Measurements from ENCODE around the gene MICAL2. TPM values are rescaled to one million over a fixed set of nuclear protein-coding genes. Genes with fewer than 3 reads are reported as not detected.

MICAL2 gene
- total RNA-seq, 2 donors from 2014 or later: 1.5 to 1.9 TPM

DNA sequence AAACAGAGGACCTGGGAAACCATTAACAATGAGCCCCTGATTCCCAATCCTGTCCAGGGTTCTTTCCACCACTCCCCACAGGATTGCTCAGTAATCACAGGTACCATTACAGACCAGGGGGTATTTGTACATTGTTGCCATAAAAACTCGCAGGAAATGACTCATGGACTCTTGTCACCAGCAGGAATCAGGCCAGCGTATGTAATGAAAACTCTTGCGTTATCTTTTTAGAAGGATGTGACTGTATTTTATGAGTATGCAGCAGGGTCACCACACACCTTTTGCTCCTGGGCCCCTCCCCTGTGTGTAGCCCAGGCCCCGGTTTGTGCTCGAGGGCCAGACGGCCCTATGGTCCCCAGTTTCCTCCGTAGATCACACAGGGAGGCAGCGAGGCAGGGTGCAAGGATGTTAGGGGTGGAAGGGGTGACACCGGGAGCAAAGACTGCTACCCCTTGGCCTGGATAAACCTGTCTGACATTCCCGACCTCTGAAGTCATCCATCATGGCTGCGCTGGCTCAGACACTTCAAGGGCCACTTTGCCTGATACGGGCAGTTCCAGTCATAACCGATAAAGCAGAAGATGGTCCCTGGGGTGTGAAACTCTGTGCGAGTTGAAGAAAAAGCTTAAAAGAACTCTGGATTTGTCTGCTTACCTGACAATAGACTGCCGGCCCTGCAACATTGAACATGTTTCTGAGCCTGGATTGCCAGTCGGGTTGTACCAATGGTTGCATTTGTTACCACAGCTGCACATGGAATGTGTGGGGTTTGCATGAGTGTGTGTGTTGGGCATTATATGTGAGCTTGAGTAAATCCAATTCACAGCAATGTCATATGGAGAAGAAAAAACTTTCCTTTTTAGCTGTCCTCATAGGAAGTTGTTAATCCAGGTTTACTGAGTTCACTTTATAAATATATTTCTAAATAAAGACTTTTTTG is 56.9 kb downstream of the MICAL2 start:
- DNase-seq: peak; percentile 53
- Mint-ChIP-seq H3K36me3 (ENCODE audit: low read depth) (no peaks in the 10 kb centered on the region), H3K9me3 (no peaks in the 10 kb centered on the region), H3K27ac (peak overlapping the region; percentile 75), H3K4me1 (no peaks in the 10 kb centered on the region), H3K4me3 (no peak overlapping the region), H3K27me3 (ENCODE audit: insufficient read depth) (no peaks in the 10 kb centered on the region)
- Histone ChIP-seq H3K9me3 (ENCODE audit: control insufficient read depth, low read length) (no peaks in the 10 kb centered on the region), H3K4me3 (ENCODE audit: low read length) (no peak overlapping the region), H3K9ac (ENCODE audit: extremely low read depth, low read length, poor library complexity, severe bottlenecking) (no peak overlapping the region), H3K4me1 (ENCODE audit: control insufficient read depth, insufficient read depth, low read length) (peaks cover 3% of the 10 kb centered on the region), H3K27me3 (ENCODE audit: control insufficient read depth, insufficient read depth, low read length, poor library complexity, severe bottlenecking) (no peaks in the 10 kb centered on the region), H3K36me3 (ENCODE audit: control insufficient read depth, insufficient read depth, low read length) (no peaks in the 10 kb centered on the region), H3K27ac (ENCODE audit: low read depth, low read length) (no peak overlapping the region)
- WGBS, 2 experiments (ENCODE audit: insufficient coverage in 1 of 2, insufficient read length in 1 of 2): 85 to 94% methylated on average over 8 to 16 of the region's 16 CpGs
- TF ChIP-seq, protein P1, sequence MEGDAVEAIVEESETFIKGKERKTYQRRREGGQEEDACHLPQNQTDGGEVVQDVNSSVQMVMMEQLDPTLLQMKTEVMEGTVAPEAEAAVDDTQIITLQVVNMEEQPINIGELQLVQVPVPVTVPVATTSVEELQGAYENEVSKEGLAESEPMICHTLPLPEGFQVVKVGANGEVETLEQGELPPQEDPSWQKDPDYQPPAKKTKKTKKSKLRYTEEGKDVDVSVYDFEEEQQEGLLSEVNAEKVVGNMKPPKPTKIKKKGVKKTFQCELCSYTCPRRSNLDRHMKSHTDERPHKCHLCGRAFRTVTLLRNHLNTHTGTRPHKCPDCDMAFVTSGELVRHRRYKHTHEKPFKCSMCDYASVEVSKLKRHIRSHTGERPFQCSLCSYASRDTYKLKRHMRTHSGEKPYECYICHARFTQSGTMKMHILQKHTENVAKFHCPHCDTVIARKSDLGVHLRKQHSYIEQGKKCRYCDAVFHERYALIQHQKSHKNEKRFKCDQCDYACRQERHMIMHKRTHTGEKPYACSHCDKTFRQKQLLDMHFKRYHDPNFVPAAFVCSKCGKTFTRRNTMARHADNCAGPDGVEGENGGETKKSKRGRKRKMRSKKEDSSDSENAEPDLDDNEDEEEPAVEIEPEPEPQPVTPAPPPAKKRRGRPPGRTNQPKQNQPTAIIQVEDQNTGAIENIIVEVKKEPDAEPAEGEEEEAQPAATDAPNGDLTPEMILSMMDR (conservative IDR thresholded peaks at IDR 0.05): no peak

DNA sequence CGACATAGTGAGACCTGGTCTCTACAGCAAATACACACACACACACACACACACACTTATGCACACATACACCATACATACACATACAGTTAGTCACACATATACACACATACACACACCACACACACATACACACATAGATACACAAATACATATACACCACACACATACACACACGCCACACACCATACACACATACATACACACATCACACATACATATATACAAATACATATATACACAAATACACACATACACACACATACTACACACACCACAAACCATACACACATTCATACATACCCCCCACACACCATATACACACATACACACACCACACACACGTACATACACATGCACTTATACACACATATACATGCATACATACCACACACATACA is 57.7 kb downstream of the MICAL2 start:
- Histone ChIP-seq H3K9ac (ENCODE audit: extremely low read depth, low read length, poor library complexity, severe bottlenecking) (no peak overlapping the region), H3K36me3 (ENCODE audit: control insufficient read depth, insufficient read depth, low read length) (no peaks in the 10 kb centered on the region), H3K4me3 (ENCODE audit: low read length) (no peak overlapping the region), H3K9me3 (ENCODE audit: control insufficient read depth, low read length) (no peaks in the 10 kb centered on the region), H3K27ac (ENCODE audit: low read depth, low read length) (no peak overlapping the region), H3K4me1 (ENCODE audit: control insufficient read depth, insufficient read depth, low read length) (peaks cover 3% of the 10 kb centered on the region), H3K27me3 (ENCODE audit: control insufficient read depth, insufficient read depth, low read length, poor library complexity, severe bottlenecking) (no peaks in the 10 kb centered on the region)
- 89 to 96% methylated on average over 1 to 3 of the region's 3 CpGs for WGBS, 2 experiments (ENCODE audit: insufficient coverage in 1 of 2, insufficient read length in 1 of 2)
- Mint-ChIP-seq H3K9me3 (no peaks in the 10 kb centered on the region), H3K27me3 (ENCODE audit: insufficient read depth) (no peaks in the 10 kb centered on the region), H3K27ac (no peak overlapping the region), H3K4me3 (no peak overlapping the region), H3K4me1 (no peaks in the 10 kb centered on the region), H3K36me3 (ENCODE audit: low read depth) (no peaks in the 10 kb centered on the region)
- DNase-seq: no peak
- TF ChIP-seq, protein P1 (conservative IDR thresholded peaks at IDR 0.05): no peak

DNA sequence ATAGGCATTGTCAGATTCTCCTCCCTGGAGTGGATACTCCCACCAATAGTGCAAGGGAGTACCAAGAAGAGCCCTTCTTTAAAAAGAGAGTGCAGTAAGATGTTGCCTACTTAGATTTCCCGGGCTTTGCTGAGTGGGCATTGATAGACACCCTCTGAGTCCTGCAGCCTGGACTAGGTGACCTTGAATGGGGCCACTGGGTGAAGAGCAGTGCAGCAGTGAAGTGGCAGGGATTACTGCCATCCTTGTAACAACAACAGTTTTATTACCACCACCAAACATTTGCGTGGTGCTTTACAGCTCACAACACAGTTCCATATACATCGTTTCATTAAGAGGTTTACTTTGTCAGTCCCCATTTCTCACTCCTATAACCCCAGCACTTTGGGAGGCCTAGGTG is 59.4 kb downstream of the MICAL2 start:
- TF ChIP-seq, protein P1 (conservative IDR thresholded peaks at IDR 0.05): no peak
- no peaks in the 10 kb centered on the region for H3K9me3 ChIP-seq (ENCODE audit: control insufficient read depth, low read length)
- WGBS, 2 experiments (ENCODE audit: insufficient coverage in 1 of 2, insufficient read length in 1 of 2): 88 to 96% methylated on average over 3 of the region's 3 CpGs
- H3K36me3 ChIP-seq (ENCODE audit: control insufficient read depth, insufficient read depth, low read length): no peaks in the 10 kb centered on the region
- DNase-seq: peak; percentile 14
- H3K9ac ChIP-seq (ENCODE audit: extremely low read depth, low read length, poor library complexity, severe bottlenecking): no peak overlapping the region
- H3K27ac Mint-ChIP-seq: no peak overlapping the region
- H3K4me3 ChIP-seq (ENCODE audit: low read length): no peak overlapping the region
- no peaks in the 10 kb centered on the region for H3K9me3 Mint-ChIP-seq
- no peaks in the 10 kb centered on the region for H3K36me3 Mint-ChIP-seq (ENCODE audit: low read depth)
- H3K4me1 Mint-ChIP-seq: no peaks in the 10 kb centered on the region
- H3K27me3 Mint-ChIP-seq (ENCODE audit: insufficient read depth): no peaks in the 10 kb centered on the region
- H3K27me3 ChIP-seq (ENCODE audit: control insufficient read depth, insufficient read depth, low read length, poor library complexity, severe bottlenecking): no peaks in the 10 kb centered on the region
- no peak overlapping the region for H3K4me3 Mint-ChIP-seq
- no peak overlapping the region for H3K27ac ChIP-seq (ENCODE audit: low read depth, low read length)
- peaks cover 3% of the 10 kb centered on the region for H3K4me1 ChIP-seq (ENCODE audit: control insufficient read depth, insufficient read depth, low read length)
